Skeletal muscle tissue (tissue), 4 donors: ENCODE measurements around the gene LSM14B. TPM values are rescaled to one million over a fixed set of nuclear protein-coding genes. Genes with fewer than 3 reads are reported as not detected.

Source experiments
- H3K27ac ChIP-seq: one replicate; pipeline ENCODE4 v1.7.0; 2013; ENCODE audit warnings: mild to moderate bottlenecking, low read depth, low read length, inconsistent platforms
- H3K27me3 ChIP-seq, 3 donors: one replicate each; pipeline ENCODE4 v1.7.0; 2013; ENCODE audit warnings: low read length in 3 of 3; ENCODE audit not compliant: control insufficient read depth in 3 of 3, insufficient read depth in 3 of 3
- H3K36me3 ChIP-seq, 3 donors: one replicate each; pipeline ENCODE4 v1.7.0; 2013; ENCODE audit warnings: low read length in 3 of 3; ENCODE audit not compliant: control insufficient read depth in 3 of 3, insufficient read depth in 3 of 3
- H3K4me1 ChIP-seq, 3 donors: one replicate each; pipeline ENCODE4 v1.7.0; 2013; ENCODE audit warnings: low read length in 3 of 3, mild to moderate bottlenecking in 3 of 3; ENCODE audit not compliant: control insufficient read depth in 3 of 3, insufficient read depth in 3 of 3
- H3K4me3 ChIP-seq, 3 donors: one replicate each; pipeline ENCODE4 v1.7.0; 2013; ENCODE audit warnings: low read length in 3 of 3
- H3K9ac ChIP-seq, 3 donors: one replicate each; pipeline ENCODE4 v1.7.0; 2013; ENCODE audit warnings: low read length in 3 of 3, mild to moderate bottlenecking in 3 of 3, moderate library complexity in 2 of 3, low read depth in 1 of 3
- H3K9me3 ChIP-seq, 3 donors: one replicate each; pipeline ENCODE4 v1.7.0; 2013; ENCODE audit warnings: low read length in 3 of 3; ENCODE audit not compliant: control insufficient read depth in 3 of 3
- total RNA-seq: library from RNA; depleted of rRNA; stranded (reverse); fragments of >200 nt; gene quantifications from one replicate; pipeline ENCODE4 v1.2.3, GENCODE V29; 2014
- donor health status: Osteomylitis.

LSM14B gene
- total RNA-seq, 1 donor from 2014 or later = 53.8 TPM

DNA sequence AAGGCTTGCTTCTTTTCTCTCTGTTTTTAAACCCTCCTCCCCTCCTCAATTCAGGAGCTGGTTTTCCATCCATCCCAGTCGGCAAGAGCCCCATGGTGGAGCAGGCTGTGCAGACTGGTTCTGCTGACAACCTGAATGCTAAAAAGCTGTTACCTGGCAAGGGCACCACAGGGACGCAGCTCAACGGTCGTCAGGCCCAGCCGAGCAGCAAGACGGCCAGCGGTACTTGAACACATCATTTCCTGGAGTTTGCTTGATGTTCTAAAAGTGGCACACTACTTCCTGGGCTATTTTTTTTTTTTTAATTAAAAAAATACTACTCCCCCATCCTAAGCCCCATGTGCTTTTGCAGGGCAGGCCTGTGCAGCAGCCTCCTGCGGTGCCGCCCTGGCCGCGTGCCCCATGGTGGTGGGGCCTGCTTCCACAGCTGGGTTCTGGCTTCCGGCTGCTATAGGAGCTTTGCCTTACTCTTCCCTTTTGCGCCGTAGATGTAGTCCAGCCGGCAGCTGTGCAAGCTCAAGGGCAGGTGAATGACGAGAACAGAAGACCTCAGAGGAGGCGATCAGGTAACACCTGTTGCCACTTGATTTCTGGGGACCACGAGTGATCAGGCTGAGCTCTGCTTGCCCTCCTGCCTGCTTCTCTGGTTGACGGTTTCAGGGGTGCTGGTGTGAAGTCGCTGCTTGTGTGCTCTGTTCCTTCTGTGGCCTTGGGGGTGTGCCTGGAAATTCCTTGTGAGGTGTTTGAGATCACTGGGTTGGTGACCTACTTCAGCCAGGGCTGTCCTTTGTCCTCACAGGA is 7.7 kb downstream of the LSM14B start:
- Histone ChIP-seq H3K4me1 (peaks cover 35 to 57% (median 36%) of the 10 kb centered on the region in 3 donors), H3K27ac (no peak overlapping the region), H3K4me3 (no peak overlapping the region), H3K9ac (peak overlapping the region in 1 of 3 donors; percentile 33), H3K9me3 (no peaks in the 10 kb centered on the region), H3K36me3 (peaks cover 83 to 85% (median 83%) of the 10 kb centered on the region in 3 donors), H3K27me3 (no peaks in the 10 kb centered on the region)

DNA sequence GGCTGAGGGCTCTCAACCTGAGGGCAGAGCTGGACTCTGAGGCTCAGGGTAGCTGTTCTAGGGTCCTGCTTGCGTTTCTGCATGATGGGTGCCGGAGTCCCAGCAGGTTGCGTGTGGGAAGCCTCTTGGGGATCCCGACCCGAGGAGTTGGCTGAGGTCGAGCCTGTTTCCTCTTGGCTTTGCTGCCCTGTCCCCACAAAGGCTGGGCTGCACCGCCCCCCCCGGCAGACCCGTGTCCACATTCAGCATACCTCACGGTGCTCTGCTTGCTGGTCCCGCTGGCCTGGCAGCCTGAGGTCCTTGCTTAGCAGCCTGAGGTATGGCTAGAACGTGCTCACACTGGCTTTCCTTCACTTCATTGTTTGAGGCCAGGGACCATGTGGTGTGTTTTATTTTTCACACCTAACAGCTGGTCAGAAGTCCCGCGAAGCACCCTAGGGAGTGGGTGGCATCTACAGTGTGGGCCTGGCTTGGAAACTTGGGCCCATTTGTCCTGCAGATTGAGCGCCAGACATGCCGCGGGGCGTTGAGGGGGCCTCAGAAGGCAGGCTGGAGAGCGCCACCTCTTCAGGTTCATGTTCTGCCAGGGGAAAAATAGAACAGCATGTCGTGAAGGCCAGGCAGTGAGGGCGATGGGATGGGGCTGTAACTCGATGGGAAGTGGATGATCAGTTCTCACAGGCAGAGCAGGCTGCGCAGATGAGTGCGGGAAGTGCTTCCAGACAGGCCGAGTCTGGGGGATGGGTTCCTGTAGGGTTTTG is 9.5 kb downstream of the LSM14B start:
- H3K9me3 ChIP-seq = no peaks in the 10 kb centered on the region
- peak overlapping the region in 2 of 3 donors; percentile 28 to 64 for H3K9ac ChIP-seq
- peaks cover 33 to 53% (median 41%) of the 10 kb centered on the region in 3 donors for H3K4me1 ChIP-seq
- peaks cover 75 to 84% (median 83%) of the 10 kb centered on the region in 3 donors for H3K36me3 ChIP-seq
- H3K27me3 ChIP-seq = no peaks in the 10 kb centered on the region
- H3K27ac ChIP-seq = peak overlapping the region; percentile 10
- no peak overlapping the region for H3K4me3 ChIP-seq

DNA sequence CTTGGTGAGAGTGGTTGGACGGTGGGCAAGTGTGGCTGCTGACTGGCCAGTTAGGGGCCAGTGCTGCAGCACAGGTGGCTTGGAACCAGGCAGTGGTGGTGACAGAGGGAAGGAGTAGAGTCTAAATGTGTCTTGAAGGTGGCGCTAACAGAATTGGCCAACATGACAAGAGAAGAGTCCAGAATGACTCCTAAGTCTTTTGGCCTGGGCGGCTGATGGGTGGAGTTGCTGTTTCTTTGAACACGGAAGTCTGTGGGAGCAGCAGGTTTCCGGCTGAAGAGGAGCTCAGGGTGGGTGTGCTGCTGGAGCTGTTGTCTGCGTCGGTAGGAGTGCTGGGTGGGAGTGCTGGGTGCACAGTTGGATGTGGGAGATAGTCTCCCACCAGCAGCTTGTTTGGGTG is 10.1 kb downstream of the LSM14B start:
- Histone ChIP-seq H3K4me1 (peaks cover 33 to 48% (median 41%) of the 10 kb centered on the region in 3 donors), H3K36me3 (peaks cover 75 to 84% (median 83%) of the 10 kb centered on the region in 3 donors), H3K4me3 (no peak overlapping the region), H3K9ac (peak overlapping the region in 2 of 3 donors; percentile 28 to 64), H3K27me3 (no peaks in the 10 kb centered on the region), H3K27ac (peak overlapping the region; percentile 23), H3K9me3 (no peaks in the 10 kb centered on the region)

DNA sequence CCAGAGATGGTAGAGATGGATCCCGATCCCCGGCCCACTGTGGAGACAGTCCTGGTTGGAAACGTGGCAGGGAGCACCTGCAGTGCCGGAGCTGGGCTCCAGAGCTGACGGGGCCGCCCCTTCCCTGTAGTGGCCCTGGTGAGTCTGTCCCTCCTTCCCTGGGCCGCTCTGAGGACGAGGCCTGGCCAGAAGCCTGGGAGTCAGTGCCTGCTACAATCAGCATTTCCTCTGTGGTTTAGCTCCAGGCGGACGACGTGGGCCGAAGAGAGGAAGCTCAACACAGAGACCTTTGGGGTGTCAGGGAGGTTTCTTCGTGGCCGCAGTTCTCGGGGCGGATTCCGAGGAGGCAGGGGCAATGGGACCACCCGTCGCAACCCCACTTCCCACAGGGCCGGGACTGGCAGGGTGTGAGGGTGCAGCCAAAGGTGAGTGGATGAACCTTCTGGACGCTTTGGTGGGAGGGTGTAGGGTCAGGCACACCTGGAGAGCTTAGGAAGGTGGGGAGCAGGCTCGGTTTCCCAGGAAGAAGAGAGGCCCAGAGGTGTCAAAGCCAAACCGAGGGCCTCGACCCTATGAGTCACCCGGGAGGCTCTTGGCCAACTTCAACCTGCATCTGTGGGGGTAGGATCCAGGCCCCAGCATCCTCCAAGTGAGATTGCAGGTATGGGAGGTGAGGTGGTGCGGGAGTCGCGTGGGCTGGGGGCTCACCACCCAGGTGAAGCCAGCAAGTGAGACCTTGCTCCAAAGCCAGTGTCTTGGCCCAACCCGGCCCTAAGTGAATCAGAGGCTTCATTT is 11.0 kb downstream of the LSM14B start:
- Histone ChIP-seq H3K36me3 (peaks cover 75 to 84% (median 83%) of the 10 kb centered on the region in 3 donors), H3K27ac (peak overlapping the region; percentile 23), H3K4me3 (no peak overlapping the region)

DNA sequence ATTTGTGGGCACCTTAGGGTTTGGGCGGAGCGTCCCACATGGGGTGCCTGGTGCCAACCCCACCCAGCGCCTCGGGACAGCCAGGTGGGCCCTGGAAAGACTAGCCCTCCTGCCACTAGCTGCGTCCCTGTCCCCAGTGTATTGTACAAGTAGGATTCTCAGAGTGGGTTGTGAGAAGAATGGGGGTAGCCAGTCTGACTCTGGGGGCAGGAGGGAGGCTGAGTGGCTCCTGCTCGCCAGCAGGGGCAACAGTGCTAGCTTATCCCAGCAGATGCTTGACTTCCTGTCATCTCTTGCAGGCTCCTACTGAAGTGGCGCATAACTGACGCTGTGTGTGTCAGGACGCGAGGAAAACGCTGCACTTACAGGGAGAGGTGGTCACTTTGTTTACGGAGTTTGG is 11.6 kb downstream of the LSM14B start:
- Histone ChIP-seq H3K27me3 (no peaks in the 10 kb centered on the region), H3K36me3 (peaks cover 75 to 89% (median 86%) of the 10 kb centered on the region in 3 donors), H3K9me3 (no peaks in the 10 kb centered on the region), H3K4me1 (peaks cover 41 to 42% (median 41%) of the 10 kb centered on the region in 3 donors), H3K9ac (no peak overlapping the region), H3K27ac (no peak overlapping the region), H3K4me3 (peak overlapping the region in 1 of 3 donors; percentile 12)

More for the DNA sequence above, 11.0 kb downstream of the LSM14B start:
- H3K9me3 ChIP-seq = no peaks in the 10 kb centered on the region
- H3K27me3 ChIP-seq = no peaks in the 10 kb centered on the region
- peak overlapping the region in 1 of 3 donors; percentile 50 for H3K9ac ChIP-seq
- H3K4me1 ChIP-seq = peaks cover 35 to 46% (median 41%) of the 10 kb centered on the region in 3 donors

DNA sequence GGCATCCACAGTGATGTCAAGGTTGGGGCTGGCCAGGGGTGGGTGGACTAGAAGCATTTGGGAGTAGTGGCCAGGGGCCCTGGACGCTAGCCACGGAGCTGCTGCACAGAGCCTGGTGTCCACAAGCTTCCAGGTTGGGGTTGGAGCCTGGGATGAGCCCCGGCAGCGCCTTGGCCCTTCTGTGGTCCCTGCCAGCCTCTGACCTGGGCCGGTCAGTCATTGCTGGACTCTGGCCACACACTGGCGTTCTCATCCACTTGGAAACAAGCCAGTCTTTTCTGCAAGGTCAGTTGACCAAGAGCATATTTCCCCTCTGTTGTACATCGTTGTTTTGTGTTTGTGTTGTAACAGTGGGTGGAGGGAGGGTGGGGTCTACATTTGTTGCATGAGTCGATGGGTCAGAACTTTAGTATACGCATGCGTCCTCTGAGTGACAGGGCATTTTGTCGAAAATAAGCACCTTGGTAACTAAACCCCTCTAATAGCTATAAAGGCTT is 12.5 kb downstream of the LSM14B start:
- Histone ChIP-seq H3K9me3 (no peaks in the 10 kb centered on the region), H3K36me3 (peaks cover 75 to 90% (median 86%) of the 10 kb centered on the region in 3 donors), H3K27me3 (no peaks in the 10 kb centered on the region), H3K9ac (peak overlapping the region in 1 of 3 donors; percentile 19), H3K4me1 (peaks cover 41 to 49% (median 48%) of the 10 kb centered on the region in 3 donors), H3K4me3 (peak overlapping the region in 1 of 3 donors; percentile 30), H3K27ac (peak overlapping the region; percentile 4)

DNA sequence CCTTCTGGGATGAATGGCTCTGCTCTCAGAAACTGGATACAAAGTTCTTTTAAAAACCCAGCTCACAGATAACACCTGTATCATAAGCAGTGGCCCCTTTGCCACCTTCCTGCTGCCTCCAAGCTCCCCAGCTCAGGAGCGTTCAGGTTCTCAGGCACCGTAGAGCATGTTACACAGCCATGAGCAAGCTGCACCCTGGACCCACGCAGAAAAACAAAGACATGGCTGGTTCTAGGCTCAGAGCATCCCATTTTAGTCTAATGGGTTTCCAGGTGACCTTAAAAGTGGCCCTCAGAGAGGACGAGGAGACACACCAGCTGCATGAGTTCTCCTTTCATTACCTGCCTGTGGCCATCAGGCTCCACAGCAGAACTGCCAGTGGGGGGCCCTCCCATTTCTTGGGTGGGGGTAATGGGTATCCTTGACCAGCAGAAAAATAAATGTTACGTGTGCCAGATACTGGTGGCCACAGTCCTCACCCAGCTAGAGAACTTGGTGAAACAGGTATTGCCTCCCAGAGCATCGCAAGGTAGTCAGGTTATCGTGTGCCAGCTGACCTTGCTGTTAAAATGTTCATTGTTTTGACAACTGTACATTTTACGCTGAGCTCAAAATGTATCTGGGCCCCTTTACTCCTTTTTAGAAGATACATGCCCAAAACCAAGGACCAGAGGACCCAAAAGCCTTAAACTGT is 13.4 kb downstream of the LSM14B start:
- Histone ChIP-seq H3K4me1 (peaks cover 43 to 58% (median 48%) of the 10 kb centered on the region in 3 donors), H3K27ac (peak overlapping the region; percentile 4), H3K36me3 (peaks cover 73 to 90% (median 86%) of the 10 kb centered on the region in 3 donors), H3K27me3 (no peaks in the 10 kb centered on the region), H3K9ac (no peak overlapping the region), H3K9me3 (no peaks in the 10 kb centered on the region), H3K4me3 (no peak overlapping the region)

DNA sequence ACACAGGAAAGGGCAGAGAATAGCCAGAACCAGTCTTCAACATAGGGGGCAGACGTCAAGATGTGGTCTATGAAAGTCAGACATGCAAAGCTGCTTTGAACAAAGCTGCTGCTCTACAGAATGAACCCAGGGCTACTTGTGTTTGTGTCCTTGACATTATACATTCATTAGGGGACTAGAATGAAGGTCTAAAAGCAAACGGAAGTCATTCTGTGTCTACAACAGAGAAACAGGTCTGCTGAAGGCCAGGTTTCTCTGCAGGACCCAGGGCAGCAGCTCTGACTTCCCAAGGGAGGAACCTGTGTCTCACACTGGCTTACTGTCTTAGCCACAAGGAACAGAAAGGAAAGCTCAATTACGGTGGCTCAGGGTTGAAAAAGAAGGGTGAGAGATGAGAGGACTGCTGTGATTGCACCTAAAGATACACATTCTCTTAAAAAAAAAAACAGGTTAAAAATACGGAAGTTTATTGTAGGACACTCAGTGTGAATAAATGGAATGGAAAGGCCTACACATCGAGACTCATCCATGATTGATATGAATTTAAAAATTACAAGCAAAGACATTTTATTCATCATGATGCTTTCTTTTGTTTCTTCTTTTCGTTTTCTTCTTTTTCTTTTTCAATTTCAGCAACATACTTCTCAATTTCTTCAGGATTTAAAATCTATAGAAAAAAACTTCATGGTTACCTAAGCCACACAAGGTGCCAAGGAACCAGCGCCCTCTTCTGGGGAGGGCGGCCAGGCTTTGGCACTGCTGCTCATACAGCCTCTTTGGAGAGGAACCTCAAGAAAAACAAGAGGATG is 14.2 kb downstream of the LSM14B start:
- no peaks in the 10 kb centered on the region for H3K27me3 ChIP-seq
- peaks cover 49 to 65% (median 56%) of the 10 kb centered on the region in 3 donors for H3K4me1 ChIP-seq
- peaks cover 66 to 84% (median 80%) of the 10 kb centered on the region in 3 donors for H3K36me3 ChIP-seq

More for the DNA sequence above, 14.2 kb downstream of the LSM14B start:
- Histone ChIP-seq H3K4me3 (no peak overlapping the region), H3K9ac (no peak overlapping the region), H3K27ac (no peak overlapping the region), H3K9me3 (no peaks in the 10 kb centered on the region)
